GM12864 (cell line): ENCODE results near the gene DDX54.
A peak's percentile ranks its signal among the peaks of the same experiment; 100 is the strongest.

Experiments used
- DNase-seq: peaks from one replicate; pipeline ENCODE4 v3.0.0-alpha.2; 2011; ENCODE audit warnings: low read depth
- H3K4me3 ChIP-seq: 2 replicates; pipeline ENCODE4 v1.5.1; 2011; ENCODE audit warnings: mild to moderate bottlenecking, low read depth, low read length, control low read depth
- CTCF ChIP-seq: IDR thresholded peaks from 2 replicates; pipeline ENCODE4 v1.5.1; 2011; ENCODE audit warnings: low read depth, mild to moderate bottlenecking, moderate library complexity, low read length, control low read depth, inconsistent platforms; ENCODE audit errors: missing control alignments

Gene DDX54

GRCh38 chr12:113185180-113186032, at the start of gene DDX54, which contains the start of gene RITA1:
TSS of gene DDX54 (minus strand) at chr12:113185478. CDS start at chr12:113185451, 27 bp downstream.
TSS of gene RITA1 (plus strand) at chr12:113185721. CDS start at chr12:113186747, 1,026 bp downstream.
- peak; percentile 58 for DNase-seq
- H3K4me3 ChIP-seq = peak within 1 kb of the TSS; percentile 75
- TF ChIP-seq CTCF = no peak

- no peak for DNase-seq
- TF ChIP-seq CTCF = no peak
- H3K4me3 ChIP-seq = no peak overlapping the region
These were observed 49.2 kb upstream of the DDX54 start for GRCh38 chr12:113234483-113234882.

GRCh38 chr12:113233967-113234366, 48.7 kb upstream of the DDX54 start:
- no peak for TF ChIP-seq CTCF
- no peak for DNase-seq
- no peak overlapping the region for H3K4me3 ChIP-seq

GRCh38 chr12:113232840-113233585, 47.7 kb upstream of the DDX54 start:
- TF ChIP-seq CTCF = peak; percentile 52
- peak; percentile 63 for DNase-seq
- H3K4me3 ChIP-seq = no peak overlapping the region

- no peak for DNase-seq
- no peak overlapping the region for H3K4me3 ChIP-seq
- TF ChIP-seq CTCF = no peak
These were observed 47.0 kb upstream of the DDX54 start for GRCh38 chr12:113232089-113232839.

GRCh38 chr12:113231235-113232088, 46.2 kb upstream of the DDX54 start:
- no peak for DNase-seq
- no peak for TF ChIP-seq CTCF
- H3K4me3 ChIP-seq = no peak overlapping the region
